Spleen (tissue), 11 donors: ENCODE results near the gene CACNA1D. TPM values are rescaled to one million over a fixed set of nuclear protein-coding genes. Genes with fewer than 3 reads are reported as not detected.

ENCODE experiments used
- DNase-seq: peaks from one replicate; pipeline ENCODE4 v3.0.0-alpha.2; 2020
- H3K27ac ChIP-seq, 8 donors: fragments of 200-600 bp; sonication (generic) in 7 of 8; 1 replicate in 4 of 8; 2 replicates in 4 of 8; pipeline versions ENCODE4 v1.5.0 to v1.8.0; 2016 to 2021; ENCODE audit warnings: inconsistent platforms in 4 of 8, mild to moderate bottlenecking in 4 of 8, moderate library complexity in 1 of 8
- H3K27me3 ChIP-seq, 7 donors: fragments of 200-600 bp; sonication (generic) in 6 of 7; replicated peaks in 1 of 7; 1 replicate in 4 of 7; 2 replicates in 3 of 7; pipeline versions ENCODE4 v1.5.0 to v1.8.0; 2016 to 2021; ENCODE audit warnings: inconsistent platforms in 3 of 7, mild to moderate bottlenecking in 1 of 7
- H3K36me3 ChIP-seq, 6 donors: fragments of 200-600 bp; sonication (generic) in 5 of 6; 1 replicate in 4 of 6; 2 replicates in 2 of 6; pipeline versions ENCODE4 v1.5.0 to v1.8.0; 2016 to 2021; ENCODE audit warnings: inconsistent platforms in 2 of 6
- H3K4me1 ChIP-seq, 6 donors: fragments of 200-600 bp; sonication (generic) in 5 of 6; 1 replicate in 3 of 6; 2 replicates in 3 of 6; pipeline versions ENCODE4 v1.5.0 to v1.8.0; 2016 to 2021; ENCODE audit warnings: inconsistent platforms in 3 of 6
- H3K4me3 ChIP-seq, 8 donors: fragments of 200-600 bp; sonication (generic) in 7 of 8; 1 replicate in 4 of 8; 2 replicates in 4 of 8; pipeline versions ENCODE4 v1.5.0 to v1.8.0; 2016 to 2021; ENCODE audit warnings: inconsistent platforms in 4 of 8, mild to moderate bottlenecking in 4 of 8, moderate library complexity in 2 of 8
- H3K9me3 ChIP-seq, 8 donors: fragments of 200-600 bp; sonication (generic) in 7 of 8; 1 replicate in 4 of 8; 2 replicates in 4 of 8; pipeline versions ENCODE4 v1.5.0 to v1.8.0; 2016 to 2021; ENCODE audit warnings: inconsistent platforms in 4 of 8
- CTCF ChIP-seq, 11 experiments: fragments of 200-600 bp in 7 of 11; fragments of 450-650 bp in 4 of 11; sonication (generic) in 4 of 11; IDR thresholded peaks in 8 of 11; conservative IDR thresholded peaks in 3 of 11; 1 replicate in 7 of 11; 2 replicates in 4 of 11; pipeline versions ENCODE4 v1.4.0 to v1.8.0; 2016 to 2021; ENCODE audit warnings: antibody characterized with exemption in 11 of 11, inconsistent platforms in 4 of 11, mild to moderate bottlenecking in 1 of 11
- POLR2A ChIP-seq, 3 donors: fragments of 450-650 bp; IDR thresholded peaks; one replicate each; pipeline ENCODE4 v1.5.1; 2017; ENCODE audit warnings: antibody characterized with exemption in 3 of 3, mild to moderate bottlenecking in 1 of 3
- POLR2AphosphoS5 ChIP-seq, 3 donors: sonication (generic); formaldehyde crosslinking; IDR thresholded peaks; one replicate each; pipeline ENCODE4 v1.5.1; 2017; ENCODE audit warnings: antibody characterized with exemption in 3 of 3
- WGBS, 5 donors: extraction: QIAGEN DNeasy Blood & Tissue Kit in 3 of 5; methylation state at CpG; one replicate each; pipeline versions ENCODE4 v1.1.5 to v1.1.7; 2013 to 2018; 5-methylcytosine and 5-hydroxymethylcytosine counted together
- intact Hi-C: fragments of 100-400 bp; cut with DNase I; formaldehyde crosslinking; loops from one replicate; pipeline ENCODE4 v1.15.0; 2023; ENCODE audit warnings: low total_unique reads
- polyA plus RNA-seq, 3 donors: library from polyadenylated mRNA; stranded (reverse); fragments of 200-250 nt; gene quantifications; one replicate each; pipeline ENCODE4 v1.2.1, GENCODE V29; 2013
- total RNA-seq, 7 donors: library from RNA; depleted of rRNA in 3 of 7; stranded (reverse); fragments of >200 nt in 3 of 7; fragmentation: NEBNext Ultra II Directional in 4 of 7; extraction: Animal tissue kit (Norgen Biotek cat#: 25700) in 4 of 7; gene quantifications; one replicate each; pipeline versions ENCODE4 v1.1.0 to v1.2.1, GENCODE V29; 2016 to 2021
- donor health status: healthy with polysubstance abuse.
- donor health status: DM: no; HTN: no; CAD: no; lungs with moderate emphysema.
- donor health status: DM: no; HTN: no; CAD: no.
- donor health status: Bipolar disorder and iron deficiency.
- donor health status: healthy.
- donor health status: DM: no; HTN: no; CAD: no.
- donor health status: DM: yes; HTN: yes; CAD: no.

CACNA1D gene
- total and polyA plus RNA-seq, 10 donors: 0.55 to 89.3 (median 19.1) TPM

DNA sequence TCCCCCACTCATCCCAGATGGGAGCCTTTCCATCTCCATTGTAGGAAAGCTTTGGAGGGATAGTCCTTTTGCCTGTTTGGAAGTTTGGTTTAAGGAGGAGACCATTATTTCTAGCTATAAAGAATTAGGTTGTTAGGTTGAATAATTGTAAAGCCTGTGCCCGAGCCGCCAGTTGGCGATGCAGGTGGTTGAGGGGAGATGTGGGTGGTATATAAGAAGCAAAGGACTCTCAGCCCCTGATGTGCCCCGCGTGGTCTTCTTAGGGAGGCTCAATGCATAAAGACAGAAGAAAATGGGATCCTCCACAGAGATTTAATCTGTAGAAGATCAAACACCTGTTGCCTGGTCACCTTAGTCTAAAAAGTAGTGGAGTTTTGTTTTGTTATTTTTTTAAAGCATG, 296.1 kb downstream of the CACNA1D start:
- intact Hi-C loops: no loop called here
- Histone ChIP-seq H3K27ac (no peak overlapping the region), H3K4me1 (no peaks in the 10 kb centered on the region), H3K36me3 (no peaks in the 10 kb centered on the region), H3K4me3 (no peak overlapping the region), H3K27me3 (no peaks in the 10 kb centered on the region), H3K9me3 (no peaks in the 10 kb centered on the region)
- TF ChIP-seq CTCF (IDR thresholded peaks at IDR 0.05 in 8 of 11, conservative IDR thresholded peaks at IDR 0.05 in 3 of 11): no peak
- TF ChIP-seq POLR2AphosphoS5 (IDR thresholded peaks at IDR 0.05): no peak
- TF ChIP-seq POLR2A (IDR thresholded peaks at IDR 0.05): no peak
- 91 to 98% (median 94%) methylated on average over 5 of the region's 5 CpGs for WGBS, 5 donors
- no peak for DNase-seq

GRCh38 chr3:53791317-53791716, 296.9 kb downstream of the CACNA1D start:
- no peaks in the 10 kb centered on the region for H3K9me3 ChIP-seq
- no peaks in the 10 kb centered on the region for H3K4me1 ChIP-seq
- DNase-seq: no peak
- H3K4me3 ChIP-seq: no peak overlapping the region
- H3K36me3 ChIP-seq: no peaks in the 10 kb centered on the region
- peaks cover 0 to 5% (median 0%) of the 10 kb centered on the region in 7 donors for H3K27me3 ChIP-seq
- TF ChIP-seq POLR2A (IDR thresholded peaks at IDR 0.05) (no peak), POLR2AphosphoS5 (IDR thresholded peaks at IDR 0.05) (no peak), CTCF (IDR thresholded peaks at IDR 0.05 in 8 of 11, conservative IDR thresholded peaks at IDR 0.05 in 3 of 11) (no peak)
- intact Hi-C loops: no loop called here
- no peak overlapping the region for H3K27ac ChIP-seq
- 84 to 89% (median 86%) methylated on average over 7 of the region's 7 CpGs for WGBS, 5 donors

DNA sequence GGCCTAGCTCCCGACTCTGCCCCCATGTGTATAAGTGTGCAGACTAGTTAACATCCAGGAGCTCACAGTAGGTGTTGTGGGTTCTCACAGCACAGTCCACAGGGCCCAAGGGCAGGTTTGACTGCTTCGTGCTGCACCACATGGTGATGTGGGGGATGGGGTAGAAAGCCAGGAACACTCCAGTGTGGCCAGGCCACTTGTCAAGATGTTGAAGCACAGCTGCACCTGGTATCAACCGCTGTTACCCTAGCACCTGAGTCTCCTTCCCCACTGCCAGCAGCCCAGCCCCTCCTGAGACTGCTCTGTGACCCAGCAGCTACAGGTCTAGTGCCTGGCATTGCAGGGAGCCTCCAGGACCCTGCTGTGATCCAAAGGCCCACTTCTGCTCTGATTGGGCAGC, 298.5 kb downstream of the CACNA1D start:
- TF ChIP-seq CTCF (IDR thresholded peaks at IDR 0.05 in 8 of 11, conservative IDR thresholded peaks at IDR 0.05 in 3 of 11): no peak
- TF ChIP-seq POLR2A (IDR thresholded peaks at IDR 0.05): no peak
- TF ChIP-seq POLR2AphosphoS5 (IDR thresholded peaks at IDR 0.05): no peak
- H3K9me3 ChIP-seq: no peaks in the 10 kb centered on the region
- DNase-seq: no peak
- no peak overlapping the region for H3K27ac ChIP-seq
- intact Hi-C loops: no loop called here
- no peaks in the 10 kb centered on the region for H3K4me1 ChIP-seq
- WGBS, 5 donors: 67 to 91% (median 87%) methylated on average over 2 to 3 of the region's 3 CpGs
- H3K36me3 ChIP-seq: no peaks in the 10 kb centered on the region
- H3K4me3 ChIP-seq: no peak overlapping the region
- H3K27me3 ChIP-seq: peaks cover 0 to 5% (median 0%) of the 10 kb centered on the region in 7 donors

DNA sequence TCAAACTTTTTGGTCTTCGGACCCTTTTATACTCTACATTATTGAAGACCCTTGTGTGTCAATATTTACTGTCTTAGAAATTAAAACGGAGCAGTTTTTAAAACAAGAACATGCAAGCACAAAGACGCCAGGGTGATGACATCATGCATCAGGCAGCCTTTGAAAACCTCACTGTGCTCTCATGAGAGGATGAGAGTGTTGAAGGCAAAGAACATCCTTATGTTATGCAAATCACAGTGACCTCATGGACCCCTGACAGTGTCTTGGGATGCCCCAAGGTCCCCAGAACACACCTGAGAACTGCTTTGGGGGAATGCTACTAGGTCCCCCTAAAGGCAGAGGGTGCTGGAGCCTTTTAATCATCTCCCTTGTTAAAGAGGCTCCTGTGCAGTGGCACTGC, 300.2 kb downstream of the CACNA1D start:
- Histone ChIP-seq H3K27ac (no peak overlapping the region), H3K36me3 (no peaks in the 10 kb centered on the region), H3K27me3 (peaks cover 0 to 5% (median 0%) of the 10 kb centered on the region in 7 donors), H3K4me1 (no peaks in the 10 kb centered on the region), H3K4me3 (no peak overlapping the region), H3K9me3 (no peaks in the 10 kb centered on the region)
- DNase-seq: no peak
- intact Hi-C loops: no loop called here
- TF ChIP-seq POLR2A (IDR thresholded peaks at IDR 0.05): no peak
- TF ChIP-seq POLR2AphosphoS5 (IDR thresholded peaks at IDR 0.05): no peak
- TF ChIP-seq CTCF (IDR thresholded peaks at IDR 0.05 in 8 of 11, conservative IDR thresholded peaks at IDR 0.05 in 3 of 11): no peak
- WGBS, 5 donors: 64 to 87% (median 81%) methylated on average over 3 of the region's 3 CpGs
